ENCODE data around the gene EPHA10.

The EPHA10 gene

DNA sequence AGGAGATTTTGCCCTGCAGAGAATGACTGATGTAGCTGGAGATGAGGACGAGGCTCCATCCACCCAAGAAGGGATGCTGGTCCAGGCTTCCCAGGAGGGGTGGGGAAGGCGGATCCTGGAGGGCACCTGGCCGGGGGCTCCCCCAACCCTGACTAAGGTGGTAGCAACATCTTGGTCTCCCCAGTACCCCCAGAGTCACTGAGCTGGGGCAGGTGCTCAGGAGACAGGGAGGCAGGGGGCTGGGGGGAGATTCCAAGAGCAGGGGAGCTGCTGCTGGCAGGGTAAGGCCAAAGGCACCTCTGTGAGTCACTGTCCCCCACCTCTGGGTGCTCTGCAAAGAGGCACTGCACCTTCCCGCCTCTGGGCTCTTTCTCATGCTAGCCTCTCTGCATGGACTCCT, 48.6 kb downstream of the EPHA10 start (continued):
- TF ChIP-seq ZNF146 (tag by site-specific recombination; IDR thresholded peaks at IDR 0.05): no peak
- no peak for TF ChIP-seq EGR2 (tag by site-specific recombination; IDR thresholded peaks at IDR 0.05; ENCODE audit: low read depth)
- TF ChIP-seq ZNF830 (tag by site-specific recombination; IDR thresholded peaks at IDR 0.05; ENCODE audit: low read depth): no peak
- no peak for TF ChIP-seq ZNF16 (tag by site-specific recombination; IDR thresholded peaks at IDR 0.05; ENCODE audit: low read depth)
- no peak for TF ChIP-seq ZNF837 (tag by site-specific recombination; IDR thresholded peaks at IDR 0.05)

GRCh38 chr1:37714689-37715088, 50.2 kb downstream of the EPHA10 start:
- Histone ChIP-seq H3K4me3 (ENCODE audit: low read depth, low read length) (no peak overlapping the region), H3K9me3 (ENCODE audit: control insufficient read depth, insufficient read depth, low read depth, low read length) (no peaks in the 10 kb centered on the region), H3K27ac (ENCODE audit: extremely low read depth, low read depth, low read length) (no peak overlapping the region), H3K4me1 (ENCODE audit: control insufficient read depth, insufficient read depth, low read length) (no peaks in the 10 kb centered on the region), H3K36me3 (ENCODE audit: control insufficient read depth in 2 of 2, insufficient read depth in 1 of 2, low read length in 2 of 2) (peaks cover 9 to 22% of the 10 kb centered on the region in 2 experiments)
- TF ChIP-seq ZFHX2 (tag by site-specific recombination; conservative IDR thresholded peaks at IDR 0.05) (no peak), ZFP69B (tag by site-specific recombination; IDR thresholded peaks at IDR 0.05) (no peak), ZNF830 (tag by site-specific recombination; IDR thresholded peaks at IDR 0.05; ENCODE audit: low read depth) (no peak), PRDM1 (tag by site-specific recombination; IDR thresholded peaks at IDR 0.05) (no peak), ZNF18 (tag by site-specific recombination; IDR thresholded peaks at IDR 0.05) (no peak), ZNF792 (tag by site-specific recombination; IDR thresholded peaks at IDR 0.05) (no peak), ZNF223 (tag by site-specific recombination; IDR thresholded peaks at IDR 0.05) (no peak), CTCF (tag by site-specific recombination; IDR thresholded peaks at IDR 0.05) (no peak), ZNF664 (tag by site-specific recombination; IDR thresholded peaks at IDR 0.05) (no peak), ZNF629 (tag by site-specific recombination; IDR thresholded peaks at IDR 0.05) (no peak), BCL11A (tag by site-specific recombination; IDR thresholded peaks at IDR 0.05; ENCODE audit: low read depth) (no peak), ZBTB7A (tag by site-specific recombination; IDR thresholded peaks at IDR 0.05; ENCODE audit: low read depth) (no peak), HOXD13 (CRISPR knock-in tag; IDR thresholded peaks at IDR 0.05; ENCODE audit: borderline replicate concordance) (no peak), ZNF302 (tag by site-specific recombination; IDR thresholded peaks at IDR 0.05; ENCODE audit: low read depth) (no peak), GLIS1 (tag by site-specific recombination; IDR thresholded peaks at IDR 0.05) (no peak), ZNF311 (tag by site-specific recombination; IDR thresholded peaks at IDR 0.05; ENCODE audit: borderline replicate concordance) (no peak)
- TF ChIP-seq, protein P1, sequence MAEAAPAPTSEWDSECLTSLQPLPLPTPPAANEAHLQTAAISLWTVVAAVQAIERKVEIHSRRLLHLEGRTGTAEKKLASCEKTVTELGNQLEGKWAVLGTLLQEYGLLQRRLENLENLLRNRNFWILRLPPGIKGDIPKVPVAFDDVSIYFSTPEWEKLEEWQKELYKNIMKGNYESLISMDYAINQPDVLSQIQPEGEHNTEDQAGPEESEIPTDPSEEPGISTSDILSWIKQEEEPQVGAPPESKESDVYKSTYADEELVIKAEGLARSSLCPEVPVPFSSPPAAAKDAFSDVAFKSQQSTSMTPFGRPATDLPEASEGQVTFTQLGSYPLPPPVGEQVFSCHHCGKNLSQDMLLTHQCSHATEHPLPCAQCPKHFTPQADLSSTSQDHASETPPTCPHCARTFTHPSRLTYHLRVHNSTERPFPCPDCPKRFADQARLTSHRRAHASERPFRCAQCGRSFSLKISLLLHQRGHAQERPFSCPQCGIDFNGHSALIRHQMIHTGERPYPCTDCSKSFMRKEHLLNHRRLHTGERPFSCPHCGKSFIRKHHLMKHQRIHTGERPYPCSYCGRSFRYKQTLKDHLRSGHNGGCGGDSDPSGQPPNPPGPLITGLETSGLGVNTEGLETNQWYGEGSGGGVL (tag by site-specific recombination; IDR thresholded peaks at IDR 0.05): no peak
- TF ChIP-seq, protein P2, sequence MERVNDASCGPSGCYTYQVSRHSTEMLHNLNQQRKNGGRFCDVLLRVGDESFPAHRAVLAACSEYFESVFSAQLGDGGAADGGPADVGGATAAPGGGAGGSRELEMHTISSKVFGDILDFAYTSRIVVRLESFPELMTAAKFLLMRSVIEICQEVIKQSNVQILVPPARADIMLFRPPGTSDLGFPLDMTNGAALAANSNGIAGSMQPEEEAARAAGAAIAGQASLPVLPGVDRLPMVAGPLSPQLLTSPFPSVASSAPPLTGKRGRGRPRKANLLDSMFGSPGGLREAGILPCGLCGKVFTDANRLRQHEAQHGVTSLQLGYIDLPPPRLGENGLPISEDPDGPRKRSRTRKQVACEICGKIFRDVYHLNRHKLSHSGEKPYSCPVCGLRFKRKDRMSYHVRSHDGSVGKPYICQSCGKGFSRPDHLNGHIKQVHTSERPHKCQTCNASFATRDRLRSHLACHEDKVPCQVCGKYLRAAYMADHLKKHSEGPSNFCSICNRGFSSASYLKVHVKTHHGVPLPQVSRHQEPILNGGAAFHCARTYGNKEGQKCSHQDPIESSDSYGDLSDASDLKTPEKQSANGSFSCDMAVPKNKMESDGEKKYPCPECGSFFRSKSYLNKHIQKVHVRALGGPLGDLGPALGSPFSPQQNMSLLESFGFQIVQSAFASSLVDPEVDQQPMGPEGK (tag by site-specific recombination; IDR thresholded peaks at IDR 0.05): no peak
- ChIA-PET CTCF (interaction anchor here (0.6 kb wide), 1 partner anchor 57 kb away, joined by 3 read pairs; no protein-coding TSS in a partner anchor), POLR2A (no interaction called here)
